GM20431 (cell line): ENCODE measurements around the gene PDE4D.
"Not testable (repeated sequence)": the region's sequence is repeated elsewhere in the genome, so short reads cannot be mapped to it uniquely, and the experiment has no call there.

Source experiments
- in situ Hi-C: fragments of 300-500 bp; cut with MseI, MboI; formaldehyde crosslinking; loops from one replicate; pipeline ENCODE4 v1.15.0; 2020; ENCODE audit warnings: low sequenced_read_pairs; ENCODE audit not compliant: unreplicated experiment

The PDE4D gene

GRCh38 chr5:58969795-58970194, 923.7 kb downstream of the PDE4D start:
- in situ Hi-C loops, result no loop called here

GRCh38 chr5:58969253-58969652, 924.3 kb downstream of the PDE4D start:
- in situ Hi-C loops, result no loop called here

- in situ Hi-C loops, result no loop called here
Observed at GRCh38 chr5:58968350-58968749, 925.2 kb downstream of the PDE4D start.

GRCh38 chr5:58967597-58968281, 925.8 kb downstream of the PDE4D start:
- in situ Hi-C loops, result no loop called here

DNA sequence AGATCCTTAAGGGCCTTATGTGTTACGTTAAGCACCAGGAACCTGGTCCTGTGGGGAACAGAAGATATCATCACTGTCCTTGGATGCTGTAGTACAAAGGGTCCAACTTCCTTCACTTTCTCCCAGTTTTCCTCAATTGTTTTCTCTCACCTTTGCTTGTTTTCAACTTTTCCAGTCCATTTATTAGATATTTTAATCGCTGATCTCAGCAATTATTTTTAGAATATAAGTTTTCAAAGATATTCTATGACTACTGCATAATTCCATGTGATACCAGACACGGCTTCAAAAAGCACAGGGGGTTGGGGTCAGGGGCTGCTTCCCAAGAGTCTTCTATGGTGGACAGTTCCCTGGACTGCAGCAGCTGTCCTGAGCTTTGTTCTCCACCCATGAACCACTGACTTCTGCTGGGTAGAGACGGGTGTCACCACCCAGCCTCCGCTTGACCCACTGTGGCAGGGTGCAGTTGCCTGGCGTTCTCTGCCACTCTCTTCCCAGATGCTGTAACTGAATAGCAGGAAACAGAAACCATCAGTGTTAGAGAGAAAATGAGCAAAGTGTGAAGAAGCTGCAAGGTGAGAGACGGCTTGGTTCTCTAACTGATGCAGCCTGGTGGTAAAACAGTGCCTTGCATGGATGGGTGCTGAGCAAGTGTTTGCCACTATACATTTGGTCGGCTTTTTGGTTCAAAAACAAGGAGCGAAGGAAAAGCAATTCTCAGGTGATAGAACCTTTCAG, 927.7 kb downstream of the PDE4D start:
- in situ Hi-C loops, result no loop called here

GRCh38 chr5:58963821-58964220, 929.7 kb downstream of the PDE4D start:
- in situ Hi-C loops, result no loop called here

DNA sequence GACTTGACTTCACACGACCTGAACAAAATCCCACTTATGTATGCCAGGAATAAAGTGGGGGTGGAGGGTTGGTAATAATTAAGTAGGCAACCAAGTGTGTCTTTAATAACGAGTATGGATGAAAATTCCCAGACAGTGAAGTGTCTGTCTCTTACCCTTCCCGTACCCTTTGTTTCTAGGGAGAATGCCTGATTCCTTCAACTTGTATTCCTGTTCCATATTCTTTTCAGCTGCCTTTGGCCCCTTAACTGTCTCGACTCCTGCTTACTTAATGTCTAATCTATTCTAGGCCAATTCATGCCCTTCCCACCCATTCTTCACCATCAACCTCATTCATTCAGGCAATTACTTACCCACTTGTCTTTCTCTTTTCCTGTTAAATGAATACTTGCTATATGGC, 930.2 kb downstream of the PDE4D start:
- in situ Hi-C loops, result no loop called here

DNA sequence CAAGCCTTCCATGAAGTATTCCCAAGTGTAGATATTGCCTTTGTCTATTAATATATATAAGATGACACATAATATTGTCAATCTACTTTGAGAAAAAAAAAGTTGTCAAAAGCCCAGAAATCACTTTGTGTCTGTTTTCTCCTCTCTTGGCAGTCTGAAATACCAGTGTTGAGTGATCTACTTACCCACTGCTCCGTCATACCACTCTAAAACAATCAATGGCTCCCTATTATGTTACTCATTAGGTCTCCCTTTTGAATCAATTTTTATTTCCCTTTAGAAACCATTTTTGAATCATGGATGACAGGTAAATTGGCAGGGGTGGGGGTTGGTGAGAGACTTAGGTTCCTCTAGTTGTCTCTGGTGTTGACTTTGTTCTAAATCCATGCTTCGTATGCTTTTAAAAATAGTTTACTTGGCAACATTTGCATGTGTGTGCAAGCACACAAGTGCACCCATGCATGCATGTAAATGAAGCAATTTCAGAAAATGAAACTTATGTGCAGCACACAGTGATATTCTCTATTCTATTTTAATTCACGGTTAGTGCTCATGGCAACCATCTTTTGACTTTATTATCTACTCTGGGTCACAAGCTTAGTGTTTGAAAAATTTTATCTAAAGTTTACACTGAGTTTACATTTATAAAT, 931.8 kb downstream of the PDE4D start:
- in situ Hi-C loops, result no loop called here

- in situ Hi-C loops, result no loop called here
Observed at GRCh38 chr5:58958701-58959100, 934.8 kb downstream of the PDE4D start.

GRCh38 chr5:58953218-58953617, 940.3 kb downstream of the PDE4D start:
- in situ Hi-C loops, result not testable (repeated sequence)

- in situ Hi-C loops, result no loop called here
Observed at GRCh38 chr5:58950224-58950623, 943.3 kb downstream of the PDE4D start.

- in situ Hi-C loops, result no loop called here
Observed at GRCh38 chr5:58946230-58946629, 947.3 kb downstream of the PDE4D start.

DNA sequence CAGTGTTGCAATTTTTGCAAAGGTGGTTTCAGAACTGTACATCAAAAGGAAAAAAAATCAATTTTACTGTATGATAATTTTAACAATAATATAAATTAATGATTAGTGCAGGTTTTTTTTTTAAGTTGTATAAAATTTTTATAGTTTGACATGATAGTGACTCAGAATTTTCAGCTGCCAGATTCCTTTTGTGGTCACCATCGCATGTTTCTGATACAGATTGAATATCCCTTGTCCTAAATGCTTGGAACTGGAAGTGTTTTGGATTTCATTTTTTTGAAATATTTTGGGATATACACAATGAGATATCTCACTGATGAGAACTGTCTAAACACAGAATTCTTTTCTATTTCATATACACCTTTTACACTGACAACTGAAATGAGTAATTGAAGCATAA, 949.3 kb downstream of the PDE4D start:
- in situ Hi-C loops, result no loop called here

DNA sequence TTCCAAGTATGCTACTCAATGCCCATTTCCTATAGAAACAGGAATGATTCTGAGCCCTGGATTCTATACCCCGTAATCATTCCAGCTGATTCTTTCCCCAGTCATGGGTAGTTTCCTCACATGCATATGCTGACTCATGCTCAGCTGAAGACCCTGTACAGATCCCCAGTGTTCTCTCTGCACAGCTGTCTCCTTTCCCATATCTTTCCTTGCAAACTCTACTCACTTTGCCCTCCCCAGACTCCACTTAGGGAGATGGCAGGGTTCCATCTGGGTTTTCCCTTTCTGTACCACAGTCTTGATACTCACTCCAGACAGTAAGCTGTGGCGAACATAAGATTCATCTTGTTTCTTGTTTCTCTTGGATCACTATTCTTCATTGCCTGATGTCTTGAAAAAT, 953.1 kb downstream of the PDE4D start:
- in situ Hi-C loops, result no loop called here

GRCh38 chr5:58939664-58940063, 953.9 kb downstream of the PDE4D start:
- in situ Hi-C loops, result no loop called here

DNA sequence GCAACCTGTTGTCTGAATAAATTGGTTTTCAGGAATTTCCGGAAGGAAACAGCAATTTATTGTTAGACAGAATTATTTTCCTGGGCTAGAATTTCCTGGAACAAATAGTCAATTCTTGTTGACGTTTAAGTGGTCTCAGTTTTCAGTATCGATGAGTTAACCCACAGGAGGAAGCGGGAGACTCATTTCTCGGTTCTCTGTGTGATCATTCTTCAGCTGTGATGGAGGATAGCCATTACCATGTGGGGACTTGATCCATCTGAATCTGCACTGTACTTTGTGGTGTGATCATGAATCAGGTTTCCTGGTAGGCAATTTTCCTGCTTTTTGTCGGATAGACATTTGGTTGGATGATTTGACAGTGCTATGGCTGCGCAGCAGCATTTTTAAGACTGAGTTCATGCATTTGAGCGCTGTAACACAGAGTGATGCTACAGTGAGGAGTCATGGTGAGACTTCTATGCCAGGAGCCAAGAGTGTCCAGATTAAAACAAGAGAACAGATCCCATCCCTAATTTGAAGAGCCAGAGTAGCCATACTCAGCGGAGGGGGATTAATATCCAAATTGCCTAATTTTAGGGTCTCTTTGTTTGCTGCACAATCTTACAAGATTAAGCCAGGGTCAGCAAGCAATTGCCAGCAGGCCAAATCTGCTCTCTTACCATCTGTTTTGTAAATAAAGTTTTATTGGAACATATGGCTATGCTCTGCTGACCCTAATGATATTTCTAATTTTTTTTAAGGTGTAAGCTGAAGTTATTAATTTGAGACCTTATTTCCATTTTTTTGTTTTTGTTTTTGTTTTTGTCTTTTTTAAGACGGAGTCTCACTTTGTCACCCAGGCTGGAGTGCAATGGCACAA, 954.7 kb downstream of the PDE4D start:
- in situ Hi-C loops, result no loop called here

DNA sequence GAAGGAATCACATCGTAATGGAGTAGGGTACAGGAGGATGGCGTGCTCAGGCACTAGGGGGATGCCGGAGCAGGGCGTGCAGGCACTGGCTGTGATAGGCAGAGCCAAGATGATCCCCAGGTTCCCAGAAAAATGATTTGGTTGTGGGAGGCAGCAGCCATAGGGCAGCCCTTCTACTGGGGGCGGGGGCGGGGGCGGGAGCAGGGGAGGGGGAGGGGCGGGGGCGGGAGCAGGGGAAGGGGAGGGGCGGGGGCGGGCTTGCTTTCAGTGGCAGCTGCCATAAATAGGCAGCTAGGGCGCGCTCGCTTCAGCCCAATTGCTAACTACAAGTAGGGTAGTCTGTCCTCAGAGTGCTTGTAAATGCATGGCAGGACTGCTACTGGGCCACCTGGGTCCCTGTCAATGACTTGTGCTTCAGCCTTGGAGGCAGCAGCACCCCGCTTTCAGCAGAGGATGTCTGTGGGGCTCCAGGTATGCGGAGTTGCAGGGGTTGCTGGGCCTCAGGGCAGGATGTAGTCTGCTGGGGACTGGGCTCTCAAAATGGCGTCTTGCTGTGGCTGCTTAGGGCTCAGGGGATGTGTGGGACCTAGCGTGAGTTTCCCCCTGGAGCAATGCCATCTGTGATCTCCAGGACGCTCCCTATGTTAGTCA, 956.4 kb downstream of the PDE4D start:
- in situ Hi-C loops, result no loop called here

DNA sequence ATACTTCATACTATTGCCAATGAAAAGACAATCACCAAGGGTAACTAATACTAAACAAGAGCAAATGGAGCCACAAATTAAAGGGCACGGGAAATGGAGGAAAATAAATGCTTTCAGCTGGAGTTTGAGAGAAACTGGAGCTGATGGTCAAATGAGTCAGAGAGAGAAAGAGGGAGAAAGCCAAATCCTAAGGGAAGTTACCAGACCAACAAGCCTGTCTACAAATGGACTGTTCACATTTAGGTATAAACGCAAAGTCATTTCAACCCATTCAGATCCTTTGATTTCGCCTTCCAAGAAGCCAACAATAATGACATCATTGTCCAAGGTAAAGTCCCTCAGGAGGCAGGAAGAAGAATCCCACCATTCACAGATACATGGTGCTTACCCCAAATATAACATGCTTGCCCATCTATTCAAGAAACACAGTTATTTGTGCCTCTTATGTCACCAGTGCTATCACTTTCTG, 958.9 kb downstream of the PDE4D start:
- in situ Hi-C loops, result no loop called here

GRCh38 chr5:58933891-58934628, 959.5 kb downstream of the PDE4D start:
- in situ Hi-C loops, result no loop called here
